H1 (cell line): ENCODE data around the gene LMAN1L. TPM values are rescaled to one million over a fixed set of nuclear protein-coding genes. Genes with fewer than 3 reads are reported as not detected.

Experiments used
- CTCF ChIA-PET: fragments of 300-600 bp; sonication (Branson Sonifier 250); formaldehyde crosslinking; loops from one replicate; lab custom pipeline; 2021; ENCODE audit not compliant: partially characterized antibody; lab: Charles Lee
- POLR2A ChIA-PET: fragments of 300-600 bp; sonication (Branson Sonifier 250); formaldehyde crosslinking; loops from one replicate; lab custom pipeline; 2021; ENCODE audit warnings: inconsistent platforms; ENCODE audit not compliant: partially characterized antibody; lab: Charles Lee
- DNase-seq, 2 experiments: peaks; one replicate each; pipeline versions ENCODE4 v3.0.0 to v3.0.0-alpha.2; 2010 to 2022; ENCODE audit warnings: low spot score in 2 of 2, low read depth in 1 of 2, mixed read lengths in 1 of 2
- FAIRE-seq: peaks from 2 replicates; lab custom pipeline; 2011; peaks lifted over from hg19 to GRCh38; lab: Jason Lieb, UNC
- H2AFZ ChIP-seq: 2 replicates; pipeline ENCODE4 v1.8.1; 2012; ENCODE audit warnings: low read length, inconsistent platforms
- H2AK5ac ChIP-seq: 2 replicates; pipeline ENCODE4 v1.6.1; 2013; ENCODE audit warnings: low read depth, low read length
- H2BK120ac ChIP-seq: replicated peaks from 2 replicates; pipeline ENCODE3; 2013; ENCODE audit warnings: low read depth, low read length, inconsistent platforms
- H2BK12ac ChIP-seq: 2 replicates; pipeline ENCODE4 v1.6.1; 2013; ENCODE audit warnings: low read depth, low read length
- H2BK15ac ChIP-seq: 2 replicates; pipeline ENCODE4 v1.6.1; 2013; ENCODE audit warnings: low read length
- H2BK20ac ChIP-seq: 2 replicates; pipeline ENCODE4 v1.6.1; 2013; ENCODE audit warnings: low read length
- H2BK5ac ChIP-seq: 2 replicates; pipeline ENCODE4 v1.6.1; 2013; ENCODE audit warnings: low read depth, low read length
- H3K14ac ChIP-seq: 2 replicates; pipeline ENCODE4 v1.6.1; 2013; ENCODE audit warnings: inconsistent platforms; ENCODE audit not compliant: insufficient read length
- H3K18ac ChIP-seq: 2 replicates; pipeline ENCODE4 v1.6.1; 2013; ENCODE audit warnings: low read length; ENCODE audit errors: extremely low read depth
- H3K23ac ChIP-seq: 2 replicates; pipeline ENCODE4 v1.6.1; 2013; ENCODE audit warnings: inconsistent platforms; ENCODE audit not compliant: insufficient read length
- H3K23me2 ChIP-seq: 2 replicates; pipeline ENCODE4 v1.6.1; 2013; ENCODE audit warnings: low read depth, low read length
- H3K27ac ChIP-seq: 2 replicates; pipeline ENCODE4 v1.6.1; 2011; ENCODE audit warnings: low read depth, low read length, inconsistent platforms
- H3K27me3 ChIP-seq, 4 experiments: replicated peaks in 1 of 4; 1 replicate in 1 of 4; 2 replicates in 3 of 4; pipeline versions ENCODE4 v1.6.1 to v1.8.1; 2011 to 2013; ENCODE audit warnings: low read length in 3 of 4, mild to moderate bottlenecking in 3 of 4, inconsistent platforms in 2 of 4, mixed read lengths in 2 of 4, moderate library complexity in 1 of 4; ENCODE audit not compliant: control insufficient read depth in 3 of 4, insufficient read depth in 3 of 4; ENCODE audit errors: extremely low read depth in 1 of 4
- H3K36me3 ChIP-seq, 4 experiments: 2 replicates each; pipeline versions ENCODE4 v1.6.1 to v1.8.1; 2011 to 2013; ENCODE audit warnings: mild to moderate bottlenecking in 4 of 4, low read length in 3 of 4, moderate library complexity in 2 of 4, control low read depth in 1 of 4, inconsistent platforms in 1 of 4; ENCODE audit not compliant: insufficient read depth in 4 of 4, control insufficient read depth in 2 of 4
- H3K4ac ChIP-seq: replicated peaks from 2 replicates; pipeline ENCODE3; 2013; ENCODE audit warnings: low read length, low read depth, mixed read lengths, inconsistent platforms; ENCODE audit not compliant: insufficient read length
- H3K4me1 ChIP-seq, 4 experiments: replicated peaks in 1 of 4; 1 replicate in 1 of 4; 2 replicates in 3 of 4; pipeline versions ENCODE4 v1.6.1 to v1.8.1; 2011 to 2013; ENCODE audit warnings: low read length in 3 of 4, inconsistent platforms in 2 of 4, mixed read lengths in 1 of 4; ENCODE audit not compliant: insufficient read depth in 4 of 4, control insufficient read depth in 3 of 4
- H3K4me2 ChIP-seq, 2 experiments: 2 replicates each; pipeline versions ENCODE4 v1.6.1 to v1.8.1; 2011 to 2013; ENCODE audit warnings: low read depth in 2 of 2, low read length in 2 of 2, control low read depth in 1 of 2, inconsistent platforms in 1 of 2, mild to moderate bottlenecking in 1 of 2; ENCODE audit not compliant: insufficient read depth in 1 of 2
- H3K4me3 ChIP-seq, 4 experiments: fragments of 200-600, 300-600 bp in 1 of 4; sonication (generic), shearing (Covaris generic), sonication (Bioruptor Twin) in 1 of 4; 2 replicates each; pipeline versions ENCODE4 v1.5.1 to v1.8.1; 2011 to 2016; ENCODE audit warnings: low read length in 4 of 4, low read depth in 3 of 4, control low read depth in 2 of 4, inconsistent platforms in 2 of 4, mild to moderate bottlenecking in 2 of 4, mixed read lengths in 1 of 4, moderate library complexity in 1 of 4; ENCODE audit not compliant: insufficient read depth in 2 of 4; ENCODE audit errors: extremely low read depth in 1 of 4
- H3K56ac ChIP-seq: replicated peaks from 2 replicates; pipeline ENCODE3; 2013; ENCODE audit warnings: low read depth, mild to moderate bottlenecking, mixed read lengths, low read length, inconsistent platforms; ENCODE audit not compliant: insufficient read length
- H3K79me1 ChIP-seq: 2 replicates; pipeline ENCODE4 v1.6.1; 2013; ENCODE audit warnings: low read depth, low read length, control low read depth
- H3K79me2 ChIP-seq, 2 experiments: 2 replicates each; pipeline versions ENCODE4 v1.6.1 to v1.8.1; 2012 to 2013; ENCODE audit warnings: low read length in 2 of 2, mild to moderate bottlenecking in 2 of 2, inconsistent platforms in 1 of 2; ENCODE audit not compliant: insufficient read depth in 2 of 2, control insufficient read depth in 1 of 2
- H3K9ac ChIP-seq, 4 experiments: replicated peaks in 1 of 4; 1 replicate in 1 of 4; 2 replicates in 3 of 4; pipeline versions ENCODE4 v1.6.1 to v1.8.1; 2011 to 2013; ENCODE audit warnings: low read depth in 3 of 4, low read length in 3 of 4, control low read depth in 2 of 4, mild to moderate bottlenecking in 2 of 4, moderate library complexity in 2 of 4, inconsistent platforms in 1 of 4; ENCODE audit errors: extremely low read depth in 1 of 4
- H3K9me3 ChIP-seq, 2 experiments: 2 replicates each; pipeline versions ENCODE4 v1.6.1 to v1.8.1; 2012 to 2013; ENCODE audit warnings: mild to moderate bottlenecking in 2 of 2, moderate library complexity in 2 of 2, control low read depth in 1 of 2, inconsistent platforms in 1 of 2, low read depth in 1 of 2, low read length in 1 of 2, mixed read lengths in 1 of 2; ENCODE audit not compliant: insufficient read depth in 2 of 2
- H4K20me1 ChIP-seq, 2 experiments: replicated peaks in 1 of 2; 2 replicates each; pipeline versions ENCODE3 to v1.8.1; 2011 to 2013; ENCODE audit warnings: inconsistent platforms in 2 of 2, low read length in 2 of 2, mild to moderate bottlenecking in 1 of 2; ENCODE audit not compliant: insufficient read depth in 2 of 2, control insufficient read depth in 1 of 2
- H4K5ac ChIP-seq: 2 replicates; pipeline ENCODE4 v1.6.1; 2013; ENCODE audit warnings: low read length, low read depth, mixed read lengths, inconsistent platforms; ENCODE audit not compliant: insufficient read length
- H4K8ac ChIP-seq: 2 replicates; pipeline ENCODE4 v1.8.0; 2013; ENCODE audit warnings: mild to moderate bottlenecking, moderate library complexity, low read length, inconsistent platforms; ENCODE audit not compliant: insufficient read depth; ENCODE audit errors: extremely low read depth
- H4K91ac ChIP-seq: replicated peaks from 2 replicates; pipeline ENCODE3; 2013; ENCODE audit warnings: low read length, mixed read lengths, inconsistent platforms; ENCODE audit not compliant: insufficient read length
- BRCA1 ChIP-seq: IDR thresholded peaks from 2 replicates; pipeline ENCODE4 v1.6.1; 2012; ENCODE audit warnings: low read depth, low read length, improper control_type of control experiment
- FOSL1 ChIP-seq: IDR thresholded peaks from 2 replicates; pipeline ENCODE4 v1.6.1; 2011; ENCODE audit warnings: mild to moderate bottlenecking, low read depth, low read length, moderate library complexity; ENCODE audit not compliant: insufficient read depth
- JUND ChIP-seq: IDR thresholded peaks from 2 replicates; pipeline ENCODE4 v1.6.1; 2011; ENCODE audit warnings: mild to moderate bottlenecking, improper control_type of control experiment, low read length
- KDM1A ChIP-seq: fragments of 200-600, 300-600 bp; sonication (generic); IDR thresholded peaks from 2 replicates; pipeline ENCODE4 v1.7.1; 2016; ENCODE audit warnings: mild to moderate bottlenecking, low read length, borderline replicate concordance
- RFX5 ChIP-seq: IDR thresholded peaks from 2 replicates; pipeline ENCODE4 v1.6.1; 2011; ENCODE audit warnings: low read depth, low read length, improper control_type of control experiment, borderline replicate concordance
- SIRT6 ChIP-seq: IDR thresholded peaks from one replicate; pipeline ENCODE4 v1.7.1; 2012; ENCODE audit warnings: low read length, inconsistent platforms
- USF2 ChIP-seq: IDR thresholded peaks from 2 replicates; pipeline ENCODE4 v1.6.1; 2011; ENCODE audit warnings: low read length, improper control_type of control experiment
- WGBS, 2 experiments: shearing (Covaris generic) in 1 of 2; methylation state at CpG; one replicate each; pipeline versions ENCODE4 v1.1.6 to v1.1.7; 2013 to 2015; ENCODE audit warnings: low lambda C conversion rate in 2 of 2, mixed read lengths in 2 of 2, inconsistent platforms in 1 of 2, low coverage in 1 of 2, missing lambda C conversion rate in 1 of 2; ENCODE audit not compliant: insufficient replicate concordance in 2 of 2, insufficient coverage in 1 of 2, insufficient read length in 1 of 2; ENCODE audit errors: extremely low coverage in 1 of 2, missing lambda C conversion rate in 1 of 2; 5-methylcytosine and 5-hydroxymethylcytosine counted together
- polyA plus RNA-seq, 7 experiments: library from polyadenylated mRNA; depleted of rRNA in 3 of 7; stranded (reverse) in 5 of 7; unstranded in 2 of 7; fragments of >200 nt in 5 of 7; fragments of 200-250 nt in 2 of 7; gene quantifications; 1 replicate in 5 of 7; 2 replicates in 1 of 7; 4 replicates in 1 of 7; pipeline versions ENCODE4 v1.2.1 to v1.2.3, GENCODE V29; 2011 to 2013; ENCODE audit warnings: missing spikeins in 2 of 7, mixed read lengths in 2 of 7
- total RNA-seq: library from RNA; stranded (reverse); fragmentation: NEBNext Ultra II Directional; extraction: Animal tissue kit (Norgen Biotek cat#: 25700); gene quantifications from 2 replicates; pipeline ENCODE4 v1.2.1, GENCODE V29; 2021
- TF ChIP-seq, protein P1 (sequence below): IDR thresholded peaks from 2 replicates; pipeline ENCODE4 v1.6.1; 2011; ENCODE audit warnings: low read depth, mild to moderate bottlenecking, low read length; ENCODE audit not compliant: insufficient read depth

The LMAN1L gene
- total and polyA plus RNA-seq, 2 of the 8 experiments (the other 6 are each of a cell fraction or from before 2014, with no cell fraction given), result not detected

- H2BK15ac ChIP-seq, result no peak overlapping the region
- FAIRE-seq, result no peak
- no peak overlapping the region for H4K91ac ChIP-seq
- WGBS, 2 experiments, result 91% methylated on average over 6 of the region's 9 CpGs; no CpG with 5 or more reads in 1 of the 2 experiments
- ChIA-PET POLR2A (interaction anchor here (0.8 to 2.8 kb wide), 4 partner anchors 10 to 21 kb away, joined by 3 to 14 read pairs (median 8); partner anchors contain the start of gene CSK), CTCF (interaction anchor here (0.8 to 53.7 kb wide), 14 partner anchors 7 to 169 kb away, joined by 3 to 1439 read pairs (median 6); partner anchors contain the start of genes CLK3 and CSK)
- H3K4me2 ChIP-seq, result no peak overlapping the region
- H2BK20ac ChIP-seq, result no peak overlapping the region
- H2BK120ac ChIP-seq, result no peak overlapping the region
- H3K23ac ChIP-seq, result no peak overlapping the region
- no peak for DNase-seq
- H2BK12ac ChIP-seq, result no peak overlapping the region
- H3K4me1 ChIP-seq, result peaks cover 0 to 10% (median 3%) of the 10 kb centered on the region in 4 experiments; a peak in 6 of 7 replicates
- no peak overlapping the region for H3K56ac ChIP-seq
- no peaks in the 10 kb centered on the region for H3K23me2 ChIP-seq
- H2BK5ac ChIP-seq, result no peak overlapping the region
- no peaks in the 10 kb centered on the region for H3K36me3 ChIP-seq
- no peaks in the 10 kb centered on the region for H3K9me3 ChIP-seq
- no peak overlapping the region for H3K4me3 ChIP-seq
- H3K27me3 ChIP-seq, result no peaks in the 10 kb centered on the region
- H3K18ac ChIP-seq, result no peak overlapping the region
- H2AK5ac ChIP-seq, result no peak overlapping the region
- H3K4ac ChIP-seq, result no peak overlapping the region
- H3K14ac ChIP-seq, result no peak overlapping the region
- H3K79me2 ChIP-seq, result peaks cover 0 to 7% of the 10 kb centered on the region in 2 experiments; a peak in 1 of 4 replicates
- no peak overlapping the region for H2AFZ ChIP-seq
- H3K27ac ChIP-seq, result no peak overlapping the region
- H4K8ac ChIP-seq, result no peak overlapping the region
- H3K9ac ChIP-seq, result no peak overlapping the region
- H4K5ac ChIP-seq, result no peak overlapping the region
- peaks cover 18% of the 10 kb centered on the region; the same call in 1 of the 2 replicates for H3K79me1 ChIP-seq
- H4K20me1 ChIP-seq, result peaks cover 25 to 43% of the 10 kb centered on the region in 2 experiments
- TF ChIP-seq RFX5 (no peak), SIRT6 (no peak), KDM1A (no peak), JUND (no peak), FOSL1 (no peak), USF2 (no peak), BRCA1 (no peak)
- TF ChIP-seq, protein P1, sequence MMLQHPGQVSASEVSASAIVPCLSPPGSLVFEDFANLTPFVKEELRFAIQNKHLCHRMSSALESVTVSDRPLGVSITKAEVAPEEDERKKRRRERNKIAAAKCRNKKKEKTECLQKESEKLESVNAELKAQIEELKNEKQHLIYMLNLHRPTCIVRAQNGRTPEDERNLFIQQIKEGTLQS, result no peak
Observed at GRCh38 chr15:74794248-74794969, 18.2 kb upstream of the LMAN1L start.
